AG04449 (cell line): Measurements from ENCODE around the gene WNK2.

Experiments used
- CTCF ChIA-PET: fragments of 350-600 bp; formaldehyde crosslinking; extraction: SDS; loops from one replicate; lab custom pipeline; 2021; ENCODE audit warnings: antibody characterized with exemption; lab: Yijun Ruan, JAX
- POLR2A ChIA-PET: fragments of 400-600, 350-600 bp; formaldehyde crosslinking; extraction: SDS; loops from one replicate; lab custom pipeline; 2020; ENCODE audit warnings: antibody characterized with exemption, inconsistent platforms; lab: Yijun Ruan, JAX
- DNase-seq: peaks from one replicate; pipeline ENCODE4 v3.0.0-alpha.2; 2010; ENCODE audit warnings: low read depth, low spot score
- H3K4me3 ChIP-seq: 2 replicates; pipeline ENCODE4 v1.5.1; 2011; ENCODE audit warnings: low read depth, mild to moderate bottlenecking, control low read depth, low read length
- CTCF ChIP-seq: IDR thresholded peaks from one replicate; pipeline ENCODE4 v1.5.1; 2011; ENCODE audit warnings: mild to moderate bottlenecking, moderate library complexity, low read length, control low read depth, inconsistent platforms; ENCODE audit not compliant: insufficient read depth; ENCODE audit errors: missing control alignments

WNK2 gene

GRCh38 chr9:93228030-93228429, 44.1 kb downstream of the WNK2 start:
- ChIA-PET POLR2A (no interaction called here), CTCF (interaction anchor here (0.6 kb wide), 1 partner anchor 66 kb away, joined by 3 read pairs; no protein-coding TSS in a partner anchor)
- H3K4me3 ChIP-seq = no peak overlapping the region
- TF ChIP-seq CTCF = no peak
- DNase-seq = no peak

GRCh38 chr9:93228453-93228852, 44.5 kb downstream of the WNK2 start:
- H3K4me3 ChIP-seq = no peak overlapping the region
- TF ChIP-seq CTCF = no peak
- ChIA-PET CTCF (no interaction called here), POLR2A (no interaction called here)
- no peak for DNase-seq

- H3K4me3 ChIP-seq = no peak overlapping the region
- TF ChIP-seq CTCF = no peak
- ChIA-PET CTCF (no interaction called here), POLR2A (no interaction called here)
- no peak for DNase-seq
Measured at GRCh38 chr9:93229636-93230035, 45.7 kb downstream of the WNK2 start.

GRCh38 chr9:93230185-93230584, 46.2 kb downstream of the WNK2 start:
- DNase-seq = no peak
- TF ChIP-seq CTCF = no peak
- POLR2A ChIA-PET = no interaction called here
- CTCF ChIA-PET = no interaction called here
- no peak overlapping the region for H3K4me3 ChIP-seq

GRCh38 chr9:93230601-93231000, 46.7 kb downstream of the WNK2 start:
- TF ChIP-seq CTCF = no peak
- ChIA-PET CTCF (no interaction called here), POLR2A (no interaction called here)
- no peak overlapping the region for H3K4me3 ChIP-seq
- no peak for DNase-seq

- ChIA-PET POLR2A (interaction anchor here (0.7 kb wide), 1 partner anchor 41 kb away, joined by 3 read pairs; no protein-coding TSS in a partner anchor), CTCF (no interaction called here)
- no peak for TF ChIP-seq CTCF
- no peak for DNase-seq
- H3K4me3 ChIP-seq = no peak overlapping the region
Measured at GRCh38 chr9:93231121-93231694, 47.3 kb downstream of the WNK2 start.
